ENCODE results near the gene RPS6KB1. TPM values are rescaled to one million over a fixed set of nuclear protein-coding genes. Genes with fewer than 3 reads are reported as not detected.
"Not testable (repeated sequence)": the region's sequence is repeated elsewhere in the genome, so short reads cannot be mapped to it uniquely, and the experiment has no call there.

The RPS6KB1 gene
- total RNA-seq, 1 donor from 2014 or later = 20.3 TPM

- H3K4me1 ChIP-seq = no peaks in the 10 kb centered on the region
- no peaks in the 10 kb centered on the region for H3K27me3 ChIP-seq (ENCODE audit: low read depth)
- intact Hi-C loops (cut with micrococcal nuclease) = no loop called here
- H3K4me3 ChIP-seq = no peak overlapping the region
- no peaks in the 10 kb centered on the region for H3K9me3 ChIP-seq (replicated peaks)
- DNase-seq = no peak
- no peak for TF ChIP-seq CTCF (IDR thresholded peaks at IDR 0.05; ENCODE audit: borderline replicate concordance)
- H3K36me3 ChIP-seq = peaks cover 87% of the 10 kb centered on the region
- H3K27ac ChIP-seq (replicated peaks) = no peak overlapping the region
Measured at GRCh38 chr17:59941131-59941530, 48.2 kb downstream of the RPS6KB1 start.

- peaks cover 80% of the 10 kb centered on the region for H3K36me3 ChIP-seq
- intact Hi-C loops (cut with micrococcal nuclease); DNase-seq: not testable (repeated sequence)
Measured at GRCh38 chr17:59946433-59946832, 53.5 kb downstream of the RPS6KB1 start.

GRCh38 chr17:59947310-59947709 lies 54.4 kb downstream of the RPS6KB1 start:
- intact Hi-C loops (cut with micrococcal nuclease); H3K27ac ChIP-seq (replicated peaks); H3K4me3 ChIP-seq; H3K27me3 ChIP-seq (ENCODE audit: low read depth); H3K9me3 ChIP-seq (replicated peaks); DNase-seq; H3K4me1 ChIP-seq: not testable (repeated sequence)
- peaks cover 75% of the 10 kb centered on the region for H3K36me3 ChIP-seq

More at GRCh38 chr17:59946433-59946832, 53.5 kb downstream of the RPS6KB1 start:
- H3K9me3 ChIP-seq (replicated peaks); H3K4me3 ChIP-seq; H3K27me3 ChIP-seq (ENCODE audit: low read depth); H3K27ac ChIP-seq (replicated peaks); H3K4me1 ChIP-seq: not testable (repeated sequence)

GRCh38 chr17:59950049-59950448 lies 57.1 kb downstream of the RPS6KB1 start:
- no peak for TF ChIP-seq CTCF (IDR thresholded peaks at IDR 0.05; ENCODE audit: borderline replicate concordance)
- no peaks in the 10 kb centered on the region for H3K4me1 ChIP-seq
- no peak for DNase-seq
- intact Hi-C loops (cut with micrococcal nuclease) = no loop called here
- no peak overlapping the region for H3K27ac ChIP-seq (replicated peaks)
- H3K4me3 ChIP-seq = no peak overlapping the region
- no peaks in the 10 kb centered on the region for H3K9me3 ChIP-seq (replicated peaks)
- peaks cover 71% of the 10 kb centered on the region for H3K36me3 ChIP-seq
- no peaks in the 10 kb centered on the region for H3K27me3 ChIP-seq (ENCODE audit: low read depth)

- Histone ChIP-seq H3K27ac (replicated peaks) (no peak overlapping the region), H3K36me3 (peaks cover 61% of the 10 kb centered on the region), H3K4me3 (no peak overlapping the region), H3K27me3 (ENCODE audit: low read depth) (no peaks in the 10 kb centered on the region), H3K4me1 (no peaks in the 10 kb centered on the region), H3K9me3 (replicated peaks) (no peaks in the 10 kb centered on the region)
- DNase-seq = no peak
- intact Hi-C loops (cut with micrococcal nuclease) = no loop called here
- TF ChIP-seq CTCF (IDR thresholded peaks at IDR 0.05; ENCODE audit: borderline replicate concordance) = no peak
Measured at GRCh38 chr17:59954856-59955255, 61.9 kb downstream of the RPS6KB1 start.

GRCh38 chr17:59959574-59959973 lies 66.7 kb downstream of the RPS6KB1 start:
- DNase-seq; H3K4me3 ChIP-seq; intact Hi-C loops (cut with micrococcal nuclease); H3K27me3 ChIP-seq (ENCODE audit: low read depth); H3K9me3 ChIP-seq (replicated peaks); H3K27ac ChIP-seq (replicated peaks): not testable (repeated sequence)
- peaks cover 26% of the 10 kb centered on the region for H3K4me1 ChIP-seq
- peaks cover 50% of the 10 kb centered on the region for H3K36me3 ChIP-seq

GRCh38 chr17:59962739-59963318 lies 69.9 kb downstream of the RPS6KB1 start:
- intact Hi-C loops (cut with micrococcal nuclease) = no loop called here
- no peaks in the 10 kb centered on the region for H3K9me3 ChIP-seq (replicated peaks)
- H3K4me1 ChIP-seq = peaks cover 35% of the 10 kb centered on the region
- peak overlapping the region; percentile 92 for H3K4me3 ChIP-seq
- no peak for DNase-seq
- no peak for TF ChIP-seq CTCF (IDR thresholded peaks at IDR 0.05; ENCODE audit: borderline replicate concordance)
- no peaks in the 10 kb centered on the region for H3K27me3 ChIP-seq (ENCODE audit: low read depth)
- H3K36me3 ChIP-seq = peaks cover 20% of the 10 kb centered on the region
- no peak overlapping the region for H3K27ac ChIP-seq (replicated peaks)
